Calu3 (cell line): Measurements from ENCODE around the gene KCNH2. TPM values are rescaled to one million over a fixed set of nuclear protein-coding genes. Genes with fewer than 3 reads are reported as not detected.

Experiments
- BruUV-seq: library from RNA; stranded (reverse); fragments of 400-500 nt; replicated peaks from 2 replicates; lab custom pipeline; 2021; lab: Mats Ljungman, UMichigan
- CTCF ChIA-PET: fragments of 300-600 bp; sonication (Branson Sonifier 250); formaldehyde crosslinking; loops from one replicate; lab custom pipeline; 2022; ENCODE audit warnings: antibody characterized with exemption; lab: Charles Lee
- DNase-seq: peaks from one replicate; pipeline ENCODE4 v3.0.0; 2022
- H3K27ac Mint-ChIP-seq: one replicate; pipeline ENCODE4 v1.8.0; 2022; ENCODE audit warnings: mixed read lengths; ENCODE audit not compliant: unreplicated experiment
- H3K27me3 Mint-ChIP-seq: one replicate; pipeline ENCODE4 v1.8.0; 2022; ENCODE audit warnings: mixed read lengths; ENCODE audit not compliant: unreplicated experiment
- H3K36me3 Mint-ChIP-seq: one replicate; pipeline ENCODE4 v1.8.0; 2022; ENCODE audit warnings: mild to moderate bottlenecking, moderate library complexity, mixed read lengths; ENCODE audit not compliant: insufficient read depth, unreplicated experiment
- H3K4me1 Mint-ChIP-seq: one replicate; pipeline ENCODE4 v1.8.0; 2022; ENCODE audit warnings: mild to moderate bottlenecking, low read depth, mixed read lengths; ENCODE audit not compliant: unreplicated experiment
- H3K4me3 Mint-ChIP-seq: one replicate; pipeline ENCODE4 v1.8.0; 2022; ENCODE audit warnings: mild to moderate bottlenecking, low read depth, moderate library complexity, mixed read lengths; ENCODE audit not compliant: unreplicated experiment
- H3K9me3 Mint-ChIP-seq: one replicate; pipeline ENCODE4 v1.8.0; 2022; ENCODE audit warnings: low read depth, mixed read lengths; ENCODE audit not compliant: unreplicated experiment
- CTCF ChIP-seq: fragments of 200-600 bp; IDR thresholded peaks from one replicate; pipeline ENCODE4 v1.8.0; 2022; ENCODE audit warnings: antibody characterized with exemption; ENCODE audit not compliant: unreplicated experiment
- intact Hi-C: fragments of 100-400 bp; cut with micrococcal nuclease; formaldehyde crosslinking; loops from one replicate; pipeline ENCODE4 v1.10.0; 2022; ENCODE audit not compliant: unreplicated experiment
- total RNA-seq: library from RNA; stranded (reverse); gene quantifications from 2 replicates; pipeline ENCODE4 v1.2.3, GENCODE V29; 2022

Gene KCNH2
- total RNA-seq, 1 experiment from 2014 or later: 0.45 TPM

DNA sequence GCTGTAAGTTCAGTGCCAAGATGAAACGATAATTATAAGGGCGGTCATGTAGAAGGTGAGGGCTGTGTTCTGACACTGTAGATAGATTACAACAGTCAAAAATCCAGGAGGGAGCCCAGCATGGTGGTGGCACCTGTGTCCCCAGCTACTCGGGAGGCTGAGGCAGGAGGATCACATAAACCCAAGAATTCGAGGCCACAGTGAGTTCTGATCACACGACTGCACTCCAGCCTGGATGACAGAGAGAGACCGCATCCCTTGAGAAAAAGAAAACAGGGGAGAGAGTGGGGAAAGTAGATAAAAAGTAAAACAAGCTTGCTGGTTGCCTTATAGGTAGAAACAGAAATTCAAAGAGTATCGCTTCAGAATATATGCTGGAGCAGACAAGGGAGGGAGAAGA lies 52.1 kb downstream of the KCNH2 start:
- no TSS peak for BruUV-seq
- intact Hi-C loops: no loop called here
- H3K4me1 Mint-ChIP-seq: no peaks in the 10 kb centered on the region

GRCh38 chr7:150924369-150924781 lies 53.7 kb downstream of the KCNH2 start:
- Mint-ChIP-seq H3K27ac (no peak overlapping the region), H3K36me3 (no peaks in the 10 kb centered on the region)
- no TSS peak for BruUV-seq

More for the DNA sequence above, 52.1 kb downstream of the KCNH2 start:
- no peak overlapping the region for H3K27ac Mint-ChIP-seq
- no peaks in the 10 kb centered on the region for H3K36me3 Mint-ChIP-seq
- peaks cover 88% of the 10 kb centered on the region for H3K27me3 Mint-ChIP-seq
- TF ChIP-seq CTCF: no peak
- no peak for DNase-seq
- CTCF ChIA-PET: no interaction called here
- H3K9me3 Mint-ChIP-seq: no peaks in the 10 kb centered on the region
- no peak overlapping the region for H3K4me3 Mint-ChIP-seq

DNA sequence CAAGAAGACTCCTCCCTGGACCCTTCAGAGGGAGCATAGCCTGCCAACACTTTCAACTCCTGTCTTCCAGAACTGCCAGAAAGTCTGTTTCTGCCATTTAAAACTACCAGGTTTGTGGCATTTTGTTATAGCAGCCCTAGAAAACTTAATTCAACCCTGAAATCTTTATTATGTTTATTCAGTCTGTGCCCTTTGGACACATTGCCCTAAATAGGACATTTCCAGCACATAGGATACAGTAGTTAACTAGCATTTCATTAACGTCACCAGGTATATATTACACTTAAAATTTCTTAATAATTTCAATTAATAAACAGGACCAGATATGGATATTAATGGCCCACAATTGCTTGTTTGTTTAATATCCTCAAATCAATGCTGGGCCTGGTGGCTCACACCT lies 54.3 kb downstream of the KCNH2 start:
- Mint-ChIP-seq H3K9me3 (no peaks in the 10 kb centered on the region), H3K27ac (no peak overlapping the region), H3K4me1 (no peaks in the 10 kb centered on the region), H3K27me3 (peaks cover 94% of the 10 kb centered on the region), H3K36me3 (no peaks in the 10 kb centered on the region), H3K4me3 (no peak overlapping the region)
- CTCF ChIA-PET: no interaction called here
- TF ChIP-seq CTCF: no peak
- DNase-seq: no peak
- BruUV-seq: no TSS peak
- intact Hi-C loops: no loop called here

More at GRCh38 chr7:150924369-150924781, 53.7 kb downstream of the KCNH2 start:
- no peak overlapping the region for H3K4me3 Mint-ChIP-seq
- CTCF ChIA-PET: no interaction called here
- no peaks in the 10 kb centered on the region for H3K9me3 Mint-ChIP-seq
- peaks cover 94% of the 10 kb centered on the region for H3K27me3 Mint-ChIP-seq
- intact Hi-C loops: no loop called here
- no peaks in the 10 kb centered on the region for H3K4me1 Mint-ChIP-seq
- no peak for DNase-seq
- TF ChIP-seq CTCF: no peak

DNA sequence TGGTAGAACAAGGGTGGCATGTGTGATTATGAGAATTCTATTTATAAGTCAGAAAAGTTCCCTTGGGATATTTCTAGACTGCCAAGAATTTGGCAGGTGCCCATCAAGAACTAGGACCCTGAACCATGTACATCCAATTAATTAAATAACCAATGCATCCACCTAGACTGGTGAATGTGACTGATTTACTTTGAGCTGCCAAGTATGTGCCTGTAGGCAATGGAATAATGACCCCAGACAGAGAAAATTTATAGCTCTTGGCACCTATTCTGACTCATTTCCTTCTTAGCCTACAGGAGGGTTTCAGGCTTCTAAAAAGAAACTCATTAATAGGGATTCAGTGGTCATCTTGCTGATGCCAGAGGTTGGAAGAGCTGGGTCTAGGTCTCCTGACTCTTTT lies 54.9 kb downstream of the KCNH2 start:
- no peaks in the 10 kb centered on the region for H3K9me3 Mint-ChIP-seq
- CTCF ChIA-PET: no interaction called here
- TF ChIP-seq CTCF: no peak
- H3K27me3 Mint-ChIP-seq: peaks cover 94% of the 10 kb centered on the region
- H3K4me1 Mint-ChIP-seq: no peaks in the 10 kb centered on the region
- no peaks in the 10 kb centered on the region for H3K36me3 Mint-ChIP-seq
- no peak overlapping the region for H3K27ac Mint-ChIP-seq
- H3K4me3 Mint-ChIP-seq: no peak overlapping the region
- no TSS peak for BruUV-seq
- intact Hi-C loops: no loop called here
- no peak for DNase-seq
